Gastroesophageal sphincter (tissue), 4 donors: ENCODE measurements around the gene SLC1A2. TPM values are rescaled to one million over a fixed set of nuclear protein-coding genes. Genes with fewer than 3 reads are reported as not detected.

Experiments
- ATAC-seq: fragments of 150-250 bp; one replicate; pipeline ENCODE4 v1.9.1; 2016; ENCODE audit warnings: mild to moderate bottlenecking, moderate library complexity
- H3K27ac ChIP-seq, 4 donors: fragments of 200-600 bp; sonication (generic) in 3 of 4; 1 replicate in 3 of 4; 2 replicates in 1 of 4; pipeline ENCODE4 v1.5.1; 2016 to 2019
- H3K27me3 ChIP-seq: fragments of 200-600 bp; sonication (generic); one replicate; pipeline ENCODE4 v1.5.1; 2019
- H3K36me3 ChIP-seq, 2 donors: fragments of 200-600 bp; sonication (generic); one replicate each; pipeline ENCODE4 v1.5.1; 2019; ENCODE audit warnings: control low read depth in 1 of 2
- H3K4me1 ChIP-seq, 3 donors: fragments of 200-600 bp; sonication (generic); 1 replicate in 2 of 3; 2 replicates in 1 of 3; pipeline ENCODE4 v1.5.1; 2016 to 2019; ENCODE audit warnings: control low read depth in 2 of 3
- H3K4me3 ChIP-seq, 2 donors: fragments of 200-600 bp; sonication (generic); one replicate each; pipeline ENCODE4 v1.5.1; 2019; ENCODE audit warnings: mild to moderate bottlenecking in 1 of 2, moderate library complexity in 1 of 2
- H3K9me3 ChIP-seq, 3 donors: fragments of 200-600 bp; sonication (generic); one replicate each; pipeline ENCODE4 v1.5.1; 2017 to 2019; ENCODE audit warnings: control low read depth in 2 of 3
- EP300 ChIP-seq: sonication (generic); formaldehyde crosslinking; IDR thresholded peaks from one replicate; pipeline ENCODE4 v1.6.1; 2017; ENCODE audit warnings: antibody characterized with exemption, mild to moderate bottlenecking
- POLR2A ChIP-seq, 2 donors: fragments of 450-650 bp; IDR thresholded peaks; one replicate each; pipeline ENCODE4 v1.6.1; 2017; ENCODE audit warnings: antibody characterized with exemption in 2 of 2, mild to moderate bottlenecking in 2 of 2, moderate library complexity in 1 of 2
- POLR2AphosphoS5 ChIP-seq: sonication (generic); formaldehyde crosslinking; IDR thresholded peaks from one replicate; pipeline ENCODE4 v1.6.1; 2017; ENCODE audit warnings: antibody characterized with exemption
- WGBS, 2 donors: methylation state at CpG; one replicate each; pipeline ENCODE4 v1.1.5; 2018; ENCODE audit warnings: low coverage in 1 of 2; 5-methylcytosine and 5-hydroxymethylcytosine counted together
- total RNA-seq, 4 donors: library from RNA; depleted of rRNA; stranded (reverse); fragments of >200 nt; gene quantifications; one replicate each; pipeline ENCODE4 v1.1.0, GENCODE V29; 2016
- TF ChIP-seq, protein P1 (sequence below), 4 experiments: fragments of 200-600 bp in 2 of 4; fragments of 450-650 bp in 2 of 4; sonication (generic) in 1 of 4; IDR thresholded peaks; one replicate each; pipeline ENCODE4 v1.5.1; 2017 to 2019; ENCODE audit warnings: antibody characterized with exemption in 4 of 4, mild to moderate bottlenecking in 2 of 4, moderate library complexity in 2 of 4

SLC1A2 gene
- total RNA-seq, 4 donors from 2014 or later: 0.12 to 1.5 (median 0.40) TPM; not detected in 1

DNA sequence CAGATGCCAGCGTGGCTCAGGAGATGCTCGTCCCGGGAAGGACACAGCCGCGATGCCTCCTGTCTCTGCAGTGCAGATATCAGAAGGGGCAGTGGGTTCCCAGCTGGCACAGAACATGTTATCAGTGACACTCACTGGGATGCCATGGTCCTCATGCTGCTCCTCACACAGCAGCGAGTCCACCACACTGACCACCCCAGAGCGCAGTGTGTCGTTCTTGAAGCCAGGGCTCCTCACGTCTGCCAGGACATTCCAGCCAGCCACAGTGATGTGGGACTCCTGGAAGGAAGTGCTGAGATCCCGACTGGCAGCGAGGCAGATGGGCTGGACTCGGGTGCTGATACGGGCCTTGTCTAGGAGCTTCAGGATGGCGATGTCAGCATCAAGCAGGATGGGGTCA lies 13.1 kb upstream of the SLC1A2 start:
- 89 to 100% methylated on average over 3 to 5 of the region's 14 CpGs for WGBS, 2 donors
- TF ChIP-seq POLR2A (IDR thresholded peaks at IDR 0.05): no peak
- TF ChIP-seq POLR2AphosphoS5: no peak
- TF ChIP-seq EP300: no peak
- TF ChIP-seq, protein P1, sequence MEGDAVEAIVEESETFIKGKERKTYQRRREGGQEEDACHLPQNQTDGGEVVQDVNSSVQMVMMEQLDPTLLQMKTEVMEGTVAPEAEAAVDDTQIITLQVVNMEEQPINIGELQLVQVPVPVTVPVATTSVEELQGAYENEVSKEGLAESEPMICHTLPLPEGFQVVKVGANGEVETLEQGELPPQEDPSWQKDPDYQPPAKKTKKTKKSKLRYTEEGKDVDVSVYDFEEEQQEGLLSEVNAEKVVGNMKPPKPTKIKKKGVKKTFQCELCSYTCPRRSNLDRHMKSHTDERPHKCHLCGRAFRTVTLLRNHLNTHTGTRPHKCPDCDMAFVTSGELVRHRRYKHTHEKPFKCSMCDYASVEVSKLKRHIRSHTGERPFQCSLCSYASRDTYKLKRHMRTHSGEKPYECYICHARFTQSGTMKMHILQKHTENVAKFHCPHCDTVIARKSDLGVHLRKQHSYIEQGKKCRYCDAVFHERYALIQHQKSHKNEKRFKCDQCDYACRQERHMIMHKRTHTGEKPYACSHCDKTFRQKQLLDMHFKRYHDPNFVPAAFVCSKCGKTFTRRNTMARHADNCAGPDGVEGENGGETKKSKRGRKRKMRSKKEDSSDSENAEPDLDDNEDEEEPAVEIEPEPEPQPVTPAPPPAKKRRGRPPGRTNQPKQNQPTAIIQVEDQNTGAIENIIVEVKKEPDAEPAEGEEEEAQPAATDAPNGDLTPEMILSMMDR (IDR thresholded peaks at IDR 0.05): no peak
- Histone ChIP-seq H3K4me3 (no peak overlapping the region), H3K9me3 (no peaks in the 10 kb centered on the region), H3K27me3 (peaks cover 10% of the 10 kb centered on the region), H3K36me3 (no peaks in the 10 kb centered on the region), H3K4me1 (peaks cover 0 to 4% (median 0%) of the 10 kb centered on the region in 3 donors), H3K27ac (no peak overlapping the region)
- no peak for ATAC-seq

DNA sequence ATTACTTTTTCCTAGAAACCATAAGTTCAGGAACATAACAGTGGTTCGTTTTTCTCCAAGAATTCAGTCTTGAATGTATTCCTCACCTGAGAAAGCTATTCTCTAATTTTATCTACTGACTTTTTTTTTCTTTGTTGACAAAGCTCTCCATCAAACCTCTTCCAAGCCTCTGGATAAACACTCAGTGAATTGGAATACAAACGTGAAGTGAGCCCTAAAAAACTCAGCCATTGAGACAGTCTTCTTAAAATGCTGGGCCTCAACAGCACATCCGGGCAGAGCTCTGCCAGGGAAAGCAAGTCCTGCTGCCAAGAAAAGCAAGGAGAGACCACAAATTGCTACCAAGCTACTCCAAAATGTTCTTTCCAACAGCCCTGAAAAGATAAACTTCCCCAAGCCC lies 7.7 kb upstream of the SLC1A2 start:
- no peak for TF ChIP-seq EP300
- no peak for TF ChIP-seq POLR2AphosphoS5
- TF ChIP-seq POLR2A (IDR thresholded peaks at IDR 0.05): no peak
- TF ChIP-seq, protein P1 (IDR thresholded peaks at IDR 0.05): no peak
- H3K36me3 ChIP-seq: no peaks in the 10 kb centered on the region
- H3K27ac ChIP-seq: no peak overlapping the region
- no peak overlapping the region for H3K4me3 ChIP-seq
- H3K4me1 ChIP-seq: peaks cover 0 to 23% (median 0%) of the 10 kb centered on the region in 3 donors
- no peak for ATAC-seq
- no peaks in the 10 kb centered on the region for H3K9me3 ChIP-seq
- 40 to 42% methylated on average over 1 to 3 of the region's 3 CpGs for WGBS, 2 donors
- H3K27me3 ChIP-seq: peaks cover 13% of the 10 kb centered on the region

DNA sequence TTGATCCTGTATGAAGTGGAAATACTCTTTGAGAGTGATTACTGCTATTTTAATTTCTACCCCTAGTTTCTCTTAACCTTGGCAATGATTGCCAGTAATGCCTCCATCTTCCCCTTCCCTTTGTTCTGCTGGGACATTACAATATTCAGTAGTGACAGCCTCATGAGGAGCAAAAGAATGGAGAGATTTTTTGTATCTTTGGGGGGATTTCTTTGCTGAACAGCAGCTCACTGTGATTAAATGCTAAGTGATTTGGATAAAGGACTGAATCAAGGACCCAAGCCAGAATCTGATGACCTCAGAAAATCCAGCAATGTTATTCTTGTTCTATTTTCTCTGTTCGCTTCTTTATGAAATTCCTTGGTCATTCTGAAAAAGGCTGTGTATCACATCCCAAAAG lies 7.0 kb upstream of the SLC1A2 start:
- TF ChIP-seq, protein P1 (IDR thresholded peaks at IDR 0.05): no peak
- no peak for TF ChIP-seq POLR2AphosphoS5
- no peak for TF ChIP-seq EP300
- TF ChIP-seq POLR2A (IDR thresholded peaks at IDR 0.05): no peak
- Histone ChIP-seq H3K36me3 (no peaks in the 10 kb centered on the region), H3K4me1 (peaks cover 0 to 23% (median 0%) of the 10 kb centered on the region in 3 donors), H3K4me3 (no peak overlapping the region), H3K27me3 (peaks cover 16% of the 10 kb centered on the region), H3K9me3 (no peaks in the 10 kb centered on the region), H3K27ac (no peak overlapping the region)
- WGBS, 2 donors: 59 to 71% methylated on average over 1 of the region's 1 CpG
- no peak for ATAC-seq

DNA sequence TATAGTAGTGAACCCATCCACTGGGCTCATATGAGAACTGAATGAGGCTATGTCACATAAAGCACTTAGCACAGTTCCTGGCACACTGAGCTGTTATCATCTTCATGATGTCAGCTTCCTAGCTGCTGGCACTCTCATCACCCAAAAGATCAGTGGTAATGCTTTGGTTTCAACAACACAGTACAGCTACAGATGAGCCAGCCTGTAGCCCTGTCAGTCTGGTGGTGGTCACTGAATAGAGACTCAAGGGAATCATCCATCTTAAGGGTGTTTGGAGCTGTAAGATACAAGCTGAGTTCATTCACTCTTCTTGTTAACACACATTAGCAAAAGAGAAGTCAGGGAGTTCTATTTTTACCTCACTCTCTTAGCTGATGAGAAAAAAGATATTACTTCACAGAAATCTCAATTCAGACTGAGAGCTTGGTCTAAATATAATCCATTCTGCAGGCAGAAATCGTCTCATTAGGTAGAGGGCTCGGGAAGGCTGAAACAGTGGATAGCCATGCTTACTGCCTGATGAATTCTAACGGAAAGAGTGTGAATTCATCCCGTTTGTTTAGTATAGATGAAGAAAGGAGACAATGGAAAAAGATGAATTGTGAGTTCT lies 6.3 kb upstream of the SLC1A2 start:
- TF ChIP-seq EP300 (no peak), POLR2AphosphoS5 (no peak), POLR2A (IDR thresholded peaks at IDR 0.05) (no peak)
- TF ChIP-seq, protein P1 (IDR thresholded peaks at IDR 0.05): no peak
- peaks cover 19% of the 10 kb centered on the region for H3K27me3 ChIP-seq
- ATAC-seq: no peak
- H3K36me3 ChIP-seq: no peaks in the 10 kb centered on the region
- no peaks in the 10 kb centered on the region for H3K9me3 ChIP-seq
- H3K27ac ChIP-seq: no peak overlapping the region
- 19 to 37% methylated on average over 4 of the region's 4 CpGs for WGBS, 2 donors
- H3K4me3 ChIP-seq: no peak overlapping the region
- peaks cover 0 to 23% (median 0%) of the 10 kb centered on the region in 3 donors for H3K4me1 ChIP-seq
